GM12878 (cell line): Measurements from ENCODE around the gene PDXDC1. TPM values are rescaled to one million over a fixed set of nuclear protein-coding genes. Genes with fewer than 3 reads are reported as not detected.

ENCODE experiments used
- ATAC-seq: fragments of 200-7000 bp; cut with Tn5 transposase; 3 replicates; pipeline ENCODE4 v1.9.1; 2020; ENCODE audit warnings: mild to moderate bottlenecking, moderate library complexity
- BruUV-seq: library from RNA; stranded (reverse); fragments of 400-500 nt; replicated peaks from 2 replicates; lab custom pipeline; 2021; lab: Mats Ljungman, UMichigan
- CTCF ChIA-PET: fragments of 300-600 bp; sonication (Branson Sonifier 250); formaldehyde crosslinking; extraction: SDS; loops from one replicate; lab custom pipeline; 2021; ENCODE audit warnings: inconsistent platforms; lab: Yijun Ruan, JAX
- POLR2A ChIA-PET: fragments of 350-600 bp; formaldehyde crosslinking; extraction: SDS; loops from one replicate; lab custom pipeline; 2021; ENCODE audit warnings: inconsistent platforms; lab: Charles Lee
- RAD21 ChIA-PET: fragments of 300-600 bp; sonication (Branson Sonifier 250); formaldehyde crosslinking; loops from one replicate; lab custom pipeline; 2023; ENCODE audit warnings: antibody characterized with exemption; ENCODE audit not compliant: unreplicated experiment; lab: Charles Lee
- SMC1A ChIA-PET: fragments of 300-600 bp; sonication (Branson Sonifier 250); formaldehyde crosslinking; loops from one replicate; lab custom pipeline; 2023; ENCODE audit not compliant: unreplicated experiment, uncharacterized antibody; lab: Charles Lee
- DNase-seq: peaks from one replicate; pipeline ENCODE4 v3.0.0-alpha.2; 2011; ENCODE audit warnings: low read depth, low spot score
- FAIRE-seq: peaks from 3 replicates; lab custom pipeline; 2011; peaks lifted over from hg19 to GRCh38; lab: Jason Lieb, UNC
- H2AFZ ChIP-seq: 2 replicates; pipeline ENCODE4 v1.6.0; 2011; ENCODE audit warnings: low read depth, low read length, control low read depth; ENCODE audit not compliant: control insufficient read depth
- H3K27ac ChIP-seq: 2 replicates; pipeline ENCODE4 v1.5.1; 2011; ENCODE audit warnings: control low read depth; ENCODE audit not compliant: control insufficient read depth, insufficient read depth
- H3K27me3 ChIP-seq, 2 experiments: replicated peaks in 1 of 2; 2 replicates each; pipeline versions ENCODE4 v1.6.0 to v1.6.1; 2011; ENCODE audit warnings: low read length in 1 of 2; ENCODE audit not compliant: control insufficient read depth in 2 of 2, insufficient read depth in 2 of 2
- H3K36me3 ChIP-seq, 2 experiments: 2 replicates each; pipeline ENCODE4 v1.5.1; 2011; ENCODE audit warnings: low read length in 1 of 2; ENCODE audit not compliant: control insufficient read depth in 2 of 2, insufficient read depth in 2 of 2
- H3K4me1 ChIP-seq: 2 replicates; pipeline ENCODE4 v1.6.1; 2011; ENCODE audit warnings: mild to moderate bottlenecking, low read length, moderate library complexity, mixed read lengths; ENCODE audit not compliant: control insufficient read depth, insufficient read depth
- H3K4me2 ChIP-seq: 2 replicates; pipeline ENCODE4 v1.6.0; 2011; ENCODE audit warnings: control low read depth; ENCODE audit not compliant: control insufficient read depth, insufficient read depth
- H3K4me3 ChIP-seq: fragments of 200-600 bp; sonication (generic); 2 replicates; pipeline ENCODE4 v1.5.1; 2016
- H3K79me2 ChIP-seq: 2 replicates; pipeline ENCODE4 v1.6.0; 2011; ENCODE audit warnings: low read length; ENCODE audit not compliant: control insufficient read depth, insufficient read depth
- H3K9ac ChIP-seq: 2 replicates; pipeline ENCODE4 v1.8.0; 2011; ENCODE audit warnings: low read length, control low read depth, mixed read lengths; ENCODE audit not compliant: control insufficient read depth, insufficient read depth
- H3K9me3 ChIP-seq: replicated peaks from 3 replicates; pipeline ENCODE4 v1.5.1; 2011; ENCODE audit warnings: mild to moderate bottlenecking, low read length; ENCODE audit not compliant: control insufficient read depth, insufficient read depth
- H4K20me1 ChIP-seq: 2 replicates; pipeline ENCODE4 v1.6.0; 2011; ENCODE audit not compliant: control insufficient read depth, insufficient read depth
- NR2C1 ChIP-seq: fragments of 450-650 bp; IDR thresholded peaks from 2 replicates; pipeline ENCODE4 v1.6.1; 2017; ENCODE audit warnings: antibody characterized with exemption, mild to moderate bottlenecking, moderate library complexity
- WGBS: methylation state at CpG from one replicate; pipeline ENCODE4 v1.1.6; 2016; ENCODE audit warnings: low lambda C conversion rate; ENCODE audit not compliant: insufficient replicate concordance, insufficient coverage; ENCODE audit errors: missing lambda C conversion rate; 5-methylcytosine and 5-hydroxymethylcytosine counted together
- in situ Hi-C: fragments of 300-500 bp; cut with MboI; formaldehyde crosslinking; loops from 9 replicates; pipeline ENCODE4 v1.14.3; 2018; ENCODE audit warnings: mixed read lengths
- intact Hi-C: fragments of 100-400 bp; cut with micrococcal nuclease; formaldehyde crosslinking; loops from one replicate; pipeline ENCODE4 v1.14.2; 2022; ENCODE audit not compliant: unreplicated experiment
- polyA plus RNA-seq, 11 experiments: library from polyadenylated mRNA; depleted of rRNA in 4 of 11; unstranded in 6 of 11; stranded (reverse) in 5 of 11; fragments of >200 nt; fragmentation: Nextera tagmentation in 4 of 11; fragmentation: Illumina TruSeq in 1 of 11; extraction: Ambion mirVana in 4 of 11; extraction: Trizol in 1 of 11; gene quantifications; 1 replicate in 1 of 11; 2 replicates in 10 of 11; pipeline versions ENCODE4 v1.2.1 to v1.2.3, GENCODE V29; 2011 to 2016; ENCODE audit warnings: inconsistent platforms in 2 of 11, missing spikeins in 2 of 11, low read depth in 1 of 11
- total RNA-seq, 4 experiments: library from RNA; depleted of rRNA in 3 of 4; stranded (reverse); fragments of >200 nt in 3 of 4; fragmentation: Illumina TruSeq in 1 of 4; extraction: Trizol in 1 of 4; gene quantifications; 2 replicates each; pipeline versions ENCODE4 v1.2.1 to v1.2.3, GENCODE V29; 2013 to 2021
- TF ChIP-seq, protein P1 (sequence below): fragments of 450-650 bp; IDR thresholded peaks from 2 replicates; pipeline ENCODE4 v1.6.1; 2016; ENCODE audit warnings: mild to moderate bottlenecking

The PDXDC1 gene
- total and polyA plus RNA-seq, 10 of the 15 experiments (the other 5 are each of a cell fraction or from before 2014, with no cell fraction given): 6.1 to 78.2 (median 53.8) TPM

GRCh38 chr16:15054357-15055140, 79.7 kb downstream of the PDXDC1 start:
- no peak for DNase-seq
- peaks cover 12% of the 10 kb centered on the region for H3K79me2 ChIP-seq
- WGBS: 85% methylated on average over 19 of the region's 19 CpGs
- no peak overlapping the region for H3K27ac ChIP-seq
- ATAC-seq: no peak
- no peaks in the 10 kb centered on the region; the same call in 1 of the 2 replicates for H3K4me1 ChIP-seq
- POLR2A ChIA-PET: no interaction called here
- peak overlapping the region; percentile 87 for H3K9ac ChIP-seq
- no peaks in the 10 kb centered on the region for H3K27me3 ChIP-seq
- intact Hi-C loops: no loop called here
- H3K9me3 ChIP-seq: no peaks in the 10 kb centered on the region
- SMC1A ChIA-PET: no interaction called here
- in situ Hi-C loops: no loop called here
- H3K36me3 ChIP-seq: peaks cover 3% of the 10 kb centered on the region in 2 experiments; a peak in 3 of 4 replicates
- CTCF ChIA-PET: no interaction called here
- peak overlapping the region; percentile 82 for H3K4me2 ChIP-seq
- no peak for TF ChIP-seq NR2C1
- TF ChIP-seq, protein P1, sequence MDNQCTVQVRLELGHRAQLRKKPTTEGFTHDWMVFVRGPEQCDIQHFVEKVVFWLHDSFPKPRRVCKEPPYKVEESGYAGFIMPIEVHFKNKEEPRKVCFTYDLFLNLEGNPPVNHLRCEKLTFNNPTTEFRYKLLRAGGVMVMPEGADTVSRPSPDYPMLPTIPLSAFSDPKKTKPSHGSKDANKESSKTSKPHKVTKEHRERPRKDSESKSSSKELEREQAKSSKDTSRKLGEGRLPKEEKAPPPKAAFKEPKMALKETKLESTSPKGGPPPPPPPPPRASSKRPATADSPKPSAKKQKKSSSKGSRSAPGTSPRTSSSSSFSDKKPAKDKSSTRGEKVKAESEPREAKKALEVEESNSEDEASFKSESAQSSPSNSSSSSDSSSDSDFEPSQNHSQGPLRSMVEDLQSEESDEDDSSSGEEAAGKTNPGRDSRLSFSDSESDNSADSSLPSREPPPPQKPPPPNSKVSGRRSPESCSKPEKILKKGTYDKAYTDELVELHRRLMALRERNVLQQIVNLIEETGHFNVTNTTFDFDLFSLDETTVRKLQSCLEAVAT: 0 out of 2 replicates have a peak, but pooled peaks have one; percentile 16
- RAD21 ChIA-PET: no interaction called here
- H4K20me1 ChIP-seq: no peaks in the 10 kb centered on the region
- peak overlapping the region; percentile 98 for H3K4me3 ChIP-seq
- no peak for FAIRE-seq
- TSS peak; percentile 61 for BruUV-seq
- H2AFZ ChIP-seq: peak overlapping the region; percentile 84
